B cell (primary cell): ENCODE data around the gene KPRP. TPM values are rescaled to one million over a fixed set of nuclear protein-coding genes. Genes with fewer than 3 reads are reported as not detected.

Experiments used
- ATAC-seq: fragments of 200-7000 bp; cut with Tn5 transposase; one replicate; pipeline ENCODE4 v1.10.0; 2021; ENCODE audit warnings: low read depth, mild to moderate bottlenecking, moderate number of reproducible peaks, moderate library complexity
- CTCF ChIA-PET: fragments of 350-600 bp; sonication (Branson Sonifier 250); formaldehyde crosslinking; loops from one replicate; lab custom pipeline; 2021; ENCODE audit warnings: antibody characterized with exemption, inconsistent platforms; lab: Charles Lee
- POLR2A ChIA-PET: fragments of 350-600 bp; sonication (Branson Sonifier 250); formaldehyde crosslinking; loops from one replicate; lab custom pipeline; 2021; ENCODE audit warnings: antibody characterized with exemption; lab: Charles Lee
- DNase-seq: peaks from one replicate; pipeline ENCODE4 v3.0.0; 2013
- H2AFZ ChIP-seq: 2 replicates; pipeline ENCODE4 v1.6.1; 2012; ENCODE audit warnings: mild to moderate bottlenecking, low read depth, low read length; ENCODE audit not compliant: insufficient read depth, poor library complexity, severe bottlenecking
- H3K27ac ChIP-seq, 2 donors: 1 replicate in 1 of 2; 2 replicates in 1 of 2; pipeline ENCODE4 v1.5.1; 2012 to 2013; ENCODE audit warnings: low read length in 2 of 2, mild to moderate bottlenecking in 2 of 2, moderate library complexity in 1 of 2
- H3K27me3 ChIP-seq, 4 experiments: fragments of 200-600 bp in 1 of 4; sonication (generic) in 1 of 4; replicated peaks in 1 of 4; 1 replicate in 2 of 4; 2 replicates in 2 of 4; pipeline versions ENCODE4 v1.6.1 to v1.7.0; 2013 to 2016; ENCODE audit warnings: low read length in 3 of 4, mild to moderate bottlenecking in 2 of 4, mixed read lengths in 1 of 4, moderate library complexity in 1 of 4; ENCODE audit not compliant: insufficient read depth in 4 of 4, control insufficient read depth in 3 of 4; ENCODE audit errors: control extremely low read depth in 1 of 4
- H3K36me3 ChIP-seq, 2 experiments: replicated peaks in 1 of 2; 1 replicate in 1 of 2; 2 replicates in 1 of 2; pipeline versions ENCODE4 v1.6.1 to v1.7.1; 2013; ENCODE audit warnings: low read length in 1 of 2; ENCODE audit not compliant: insufficient read depth in 2 of 2, control insufficient read depth in 1 of 2; ENCODE audit errors: control extremely low read depth in 1 of 2, extremely low read depth in 1 of 2
- H3K4me1 ChIP-seq, 2 donors: fragments of 200-600 bp in 1 of 2; sonication (generic) in 1 of 2; 1 replicate in 1 of 2; 2 replicates in 1 of 2; pipeline versions ENCODE4 v1.5.1 to v1.6.1; 2013 to 2017; ENCODE audit warnings: low read length in 2 of 2; ENCODE audit not compliant: control insufficient read depth in 2 of 2, insufficient read depth in 2 of 2
- H3K4me2 ChIP-seq: replicated peaks from 2 replicates; pipeline ENCODE3; 2012; ENCODE audit warnings: mild to moderate bottlenecking, low read depth, low read length; ENCODE audit not compliant: poor library complexity, severe bottlenecking
- H3K4me3 ChIP-seq, 5 experiments: fragments of 200-600 bp in 1 of 5; sonication (generic) in 1 of 5; 1 replicate in 3 of 5; 2 replicates in 2 of 5; pipeline versions ENCODE4 v1.5.1 to v1.7.0; 2011 to 2016; ENCODE audit warnings: low read length in 4 of 5, mild to moderate bottlenecking in 4 of 5, low read depth in 2 of 5, control low read depth in 1 of 5, moderate library complexity in 1 of 5; ENCODE audit not compliant: insufficient read depth in 1 of 5; ENCODE audit errors: control extremely low read depth in 1 of 5, extremely low read depth in 1 of 5
- H3K79me2 ChIP-seq: fragments of 200-600 bp; sonication (generic); one replicate; pipeline ENCODE4 v1.6.0; 2016; ENCODE audit warnings: low read length; ENCODE audit not compliant: control insufficient read depth, insufficient read depth
- H3K9ac ChIP-seq: fragments of 200-600 bp; sonication (generic); 2 replicates; pipeline ENCODE4 v1.6.1; 2017; ENCODE audit warnings: mild to moderate bottlenecking, low read length, moderate library complexity
- H3K9me3 ChIP-seq, 3 donors: one replicate each; pipeline versions ENCODE4 v1.6.1 to v1.7.1; 2013; ENCODE audit warnings: low read length in 2 of 3; ENCODE audit not compliant: control insufficient read depth in 2 of 3, insufficient read depth in 1 of 3; ENCODE audit errors: control extremely low read depth in 1 of 3
- H4K20me1 ChIP-seq: 2 replicates; pipeline ENCODE4 v1.6.0; 2012; ENCODE audit warnings: mild to moderate bottlenecking, low read length; ENCODE audit not compliant: insufficient read depth, control insufficient read depth, poor library complexity, severe bottlenecking
- H3K27ac Mint-ChIP-seq: one replicate; pipeline ENCODE4 v1.8.0; 2021; ENCODE audit warnings: mixed read lengths
- H3K27me3 Mint-ChIP-seq: one replicate; pipeline ENCODE4 v1.8.0; 2021; ENCODE audit warnings: mixed read lengths
- H3K4me1 Mint-ChIP-seq: one replicate; pipeline ENCODE4 v1.8.0; 2021; ENCODE audit warnings: mixed read lengths
- H3K4me3 Mint-ChIP-seq: one replicate; pipeline ENCODE4 v1.8.0; 2021; ENCODE audit warnings: mixed read lengths
- H3K9me3 Mint-ChIP-seq: one replicate; pipeline ENCODE4 v1.8.0; 2022; ENCODE audit warnings: mixed read lengths; ENCODE audit not compliant: insufficient read depth
- CTCF ChIP-seq: fragments of 200-600 bp; IDR thresholded peaks from one replicate; pipeline ENCODE4 v1.8.0; 2022; ENCODE audit warnings: antibody characterized with exemption, mild to moderate bottlenecking
- EZH2 ChIP-seq: IDR thresholded peaks from 2 replicates; pipeline ENCODE4 v1.6.1; 2012; ENCODE audit warnings: borderline replicate concordance, low read depth, mild to moderate bottlenecking, moderate library complexity, low read length; ENCODE audit not compliant: insufficient read depth, poor library complexity, severe bottlenecking
- WGBS: methylation state at CpG from one replicate; pipeline ENCODE4 v1.1.5; 2013; ENCODE audit warnings: missing lambda C conversion rate; ENCODE audit not compliant: insufficient coverage; 5-methylcytosine and 5-hydroxymethylcytosine counted together
- intact Hi-C: fragments of 100-400 bp; cut with micrococcal nuclease; formaldehyde crosslinking; loops from one replicate; pipeline ENCODE4 v1.10.0; 2022
- polyA plus RNA-seq: library from polyadenylated mRNA; depleted of rRNA; stranded (reverse); fragments of >200 nt; gene quantifications from 2 replicates; pipeline ENCODE4 v1.2.3, GENCODE V29; 2012
- total RNA-seq, 2 donors: library from RNA; stranded (reverse); fragments of 120-200 nt in 1 of 2; gene quantifications; 1 replicate in 1 of 2; 2 replicates in 1 of 2; pipeline versions ENCODE4 v1.2.3 to v1.2.4, GENCODE V29; 2013 to 2022

KPRP gene
- total and polyA plus RNA-seq, 2 donors (not counting 1 experiment from before 2014, with no cell fraction given), result not detected

GRCh38 chr1:152761609-152762213 is 3.9 kb downstream of the KPRP start:
- TF ChIP-seq CTCF, result no peak
- TF ChIP-seq EZH2, result no peak
- 90% methylated on average over 2 of the region's 3 CpGs for WGBS
- DNase-seq, result no peak
- Mint-ChIP-seq H3K4me1 (no peaks in the 10 kb centered on the region), H3K4me3 (no peak overlapping the region), H3K27me3 (peaks cover 15% of the 10 kb centered on the region), H3K9me3 (no peaks in the 10 kb centered on the region), H3K27ac (no peak overlapping the region)
- Histone ChIP-seq H3K27ac (no peak overlapping the region), H3K9ac (no peak overlapping the region), H3K4me2 (no peak overlapping the region), H3K9me3 (peaks cover 0 to 6% (median 0%) of the 10 kb centered on the region in 3 donors), H4K20me1 (no peaks in the 10 kb centered on the region), H3K4me1 (no peaks in the 10 kb centered on the region), H3K27me3 (peaks cover 0 to 8% (median 2%) of the 10 kb centered on the region in 4 experiments), H3K36me3 (no peaks in the 10 kb centered on the region), H3K4me3 (no peak overlapping the region), H2AFZ (no peak overlapping the region), H3K79me2 (no peaks in the 10 kb centered on the region)
- CTCF ChIA-PET, result no interaction called here
- POLR2A ChIA-PET, result no interaction called here
- intact Hi-C loops, result no loop called here
- no peak for ATAC-seq

- ChIA-PET CTCF (no interaction called here), POLR2A (no interaction called here)
- H3K4me2 ChIP-seq, result no peak overlapping the region
- no peaks in the 10 kb centered on the region for H3K9me3 ChIP-seq
- H3K9me3 Mint-ChIP-seq, result no peaks in the 10 kb centered on the region
- ATAC-seq (no peak), DNase-seq (no peak)
- H3K4me3 Mint-ChIP-seq, result no peak overlapping the region
- H3K36me3 ChIP-seq, result no peaks in the 10 kb centered on the region
- TF ChIP-seq EZH2, result no peak
- TF ChIP-seq CTCF, result no peak
- peaks cover 0 to 8% (median 2%) of the 10 kb centered on the region in 4 experiments for H3K27me3 ChIP-seq
- no peaks in the 10 kb centered on the region for H3K79me2 ChIP-seq
- intact Hi-C loops, result no loop called here
- H3K27me3 Mint-ChIP-seq, result peaks cover 17% of the 10 kb centered on the region
- no peaks in the 10 kb centered on the region for H3K4me1 Mint-ChIP-seq
- H3K27ac ChIP-seq, result no peak overlapping the region
- H3K27ac Mint-ChIP-seq, result no peak overlapping the region
- WGBS, result 62% methylated on average over 5 of the region's 8 CpGs
- H3K9ac ChIP-seq, result no peak overlapping the region
- no peak overlapping the region for H2AFZ ChIP-seq
- H3K4me3 ChIP-seq, result no peak overlapping the region
- no peaks in the 10 kb centered on the region for H3K4me1 ChIP-seq
- no peaks in the 10 kb centered on the region for H4K20me1 ChIP-seq
Observed at GRCh38 chr1:152768847-152769533, 11.2 kb downstream of the KPRP start.
